H7 (cell line): Measurements from ENCODE around the gene PRPS1. TPM values are rescaled to one million over a fixed set of nuclear protein-coding genes. Genes with fewer than 3 reads are reported as not detected.
A peak's percentile ranks its signal among the peaks of the same experiment; 100 is the strongest.

Source experiments
- DNase-seq: peaks from one replicate; pipeline ENCODE4 v3.0.0; 2012
- H3K27me3 ChIP-seq: 2 replicates; pipeline ENCODE4 v1.6.0; 2011; ENCODE audit warnings: mild to moderate bottlenecking, low read length; ENCODE audit not compliant: control insufficient read depth, insufficient read depth
- H3K36me3 ChIP-seq: replicated peaks from 2 replicates; pipeline ENCODE4 v1.5.1; 2011; ENCODE audit warnings: low read length; ENCODE audit not compliant: control insufficient read depth, insufficient read depth
- H3K4me3 ChIP-seq: 2 replicates; pipeline ENCODE4 v1.5.1; 2011; ENCODE audit warnings: low read depth, mild to moderate bottlenecking, control low read depth, low read length, moderate library complexity; ENCODE audit not compliant: insufficient read depth
- total RNA-seq: library from RNA; depleted of rRNA; stranded (reverse); fragments of >200 nt; shearing (Covaris generic); gene quantifications from 2 replicates; pipeline ENCODE4 v1.2.3, GENCODE V29; 2014

PRPS1 gene
- total RNA-seq, 1 experiment from 2014 or later, result 231 TPM

- H3K4me3 ChIP-seq, result no peak overlapping the region
- H3K36me3 ChIP-seq, result no peaks in the 10 kb centered on the region
- no peaks in the 10 kb centered on the region for H3K27me3 ChIP-seq
- DNase-seq, result no peak
Measured at GRCh38 chrX:107619885-107620322, 8.4 kb upstream of the PRPS1 start.

GRCh38 chrX:107624893-107625292 is 3.4 kb upstream of the PRPS1 start:
- no peak for DNase-seq
- H3K27me3 ChIP-seq, result no peaks in the 10 kb centered on the region
- no peak overlapping the region for H3K4me3 ChIP-seq
- no peaks in the 10 kb centered on the region for H3K36me3 ChIP-seq

GRCh38 chrX:107625739-107626138 is 2.6 kb upstream of the PRPS1 start:
- no peak for DNase-seq
- no peaks in the 10 kb centered on the region for H3K36me3 ChIP-seq
- no peaks in the 10 kb centered on the region for H3K27me3 ChIP-seq
- no peak overlapping the region for H3K4me3 ChIP-seq

GRCh38 chrX:107626481-107626880 is 1.8 kb upstream of the PRPS1 start:
- H3K36me3 ChIP-seq, result no peaks in the 10 kb centered on the region
- no peaks in the 10 kb centered on the region for H3K27me3 ChIP-seq
- DNase-seq, result no peak
- H3K4me3 ChIP-seq, result no peak overlapping the region

- Histone ChIP-seq H3K4me3 (no peak overlapping the region), H3K36me3 (no peaks in the 10 kb centered on the region), H3K27me3 (no peaks in the 10 kb centered on the region)
- no peak for DNase-seq
Measured at GRCh38 chrX:107626916-107627315, 1.4 kb upstream of the PRPS1 start.

GRCh38 chrX:107628662-107629539 is 591 bp downstream of the PRPS1 start:
- peak; percentile 52 for DNase-seq
- no peaks in the 10 kb centered on the region for H3K36me3 ChIP-seq
- no peaks in the 10 kb centered on the region for H3K27me3 ChIP-seq
- H3K4me3 ChIP-seq, result peak overlapping the region; percentile 81

GRCh38 chrX:107629540-107629909 is 1.2 kb downstream of the PRPS1 start:
- no peaks in the 10 kb centered on the region for H3K27me3 ChIP-seq
- peak overlapping the region; percentile 81 for H3K4me3 ChIP-seq
- peak; percentile 50 for DNase-seq

GRCh38 chrX:107630031-107630689 is 1.9 kb downstream of the PRPS1 start:
- Histone ChIP-seq H3K27me3 (no peaks in the 10 kb centered on the region), H3K36me3 (no peaks in the 10 kb centered on the region), H3K4me3 (peak overlapping the region; percentile 81)
- no peak for DNase-seq

More at GRCh38 chrX:107629540-107629909, 1.2 kb downstream of the PRPS1 start:
- H3K36me3 ChIP-seq, result no peaks in the 10 kb centered on the region

GRCh38 chrX:107632346-107632745 is 4.0 kb downstream of the PRPS1 start:
- no peak for DNase-seq
- no peaks in the 10 kb centered on the region for H3K27me3 ChIP-seq
- no peak overlapping the region for H3K4me3 ChIP-seq
- no peaks in the 10 kb centered on the region for H3K36me3 ChIP-seq

GRCh38 chrX:107646735-107647134 is 18.4 kb downstream of the PRPS1 start:
- Histone ChIP-seq H3K4me3 (no peak overlapping the region), H3K36me3 (peaks cover 49% of the 10 kb centered on the region), H3K27me3 (no peaks in the 10 kb centered on the region)
- DNase-seq, result no peak

- H3K4me3 ChIP-seq, result no peak overlapping the region
- DNase-seq, result no peak
Measured at GRCh38 chrX:107648332-107648731, 20.0 kb downstream of the PRPS1 start.

GRCh38 chrX:107654566-107654871 is 26.2 kb downstream of the PRPS1 start:
- Histone ChIP-seq H3K27me3 (no peaks in the 10 kb centered on the region), H3K4me3 (no peak overlapping the region), H3K36me3 (peaks cover 12% of the 10 kb centered on the region)
- no peak for DNase-seq

More at GRCh38 chrX:107648332-107648731, 20.0 kb downstream of the PRPS1 start:
- peaks cover 43% of the 10 kb centered on the region for H3K36me3 ChIP-seq
- H3K27me3 ChIP-seq, result no peaks in the 10 kb centered on the region

GRCh38 chrX:107654872-107655761 is 26.8 kb downstream of the PRPS1 start:
- Histone ChIP-seq H3K4me3 (no peak overlapping the region), H3K27me3 (no peaks in the 10 kb centered on the region), H3K36me3 (peaks cover 7% of the 10 kb centered on the region)
- DNase-seq, result peak; percentile 89

- Histone ChIP-seq H3K36me3 (peaks cover 2% of the 10 kb centered on the region; the same call in 1 of the 2 replicates), H3K27me3 (no peaks in the 10 kb centered on the region), H3K4me3 (no peak overlapping the region)
- DNase-seq, result no peak
Measured at GRCh38 chrX:107656978-107657377, 28.7 kb downstream of the PRPS1 start.
